Spleen (tissue), 11 donors: Measurements from ENCODE around the gene EHD4. TPM values are rescaled to one million over a fixed set of nuclear protein-coding genes. Genes with fewer than 3 reads are reported as not detected.

Experiments
- DNase-seq: peaks from one replicate; pipeline ENCODE4 v3.0.0-alpha.2; 2020
- H3K27ac ChIP-seq, 8 donors: fragments of 200-600 bp; sonication (generic) in 7 of 8; 1 replicate in 4 of 8; 2 replicates in 4 of 8; pipeline versions ENCODE4 v1.5.0 to v1.8.0; 2016 to 2021; ENCODE audit warnings: inconsistent platforms in 4 of 8, mild to moderate bottlenecking in 4 of 8, moderate library complexity in 1 of 8
- H3K27me3 ChIP-seq, 7 donors: fragments of 200-600 bp; sonication (generic) in 6 of 7; replicated peaks in 1 of 7; 1 replicate in 4 of 7; 2 replicates in 3 of 7; pipeline versions ENCODE4 v1.5.0 to v1.8.0; 2016 to 2021; ENCODE audit warnings: inconsistent platforms in 3 of 7, mild to moderate bottlenecking in 1 of 7
- H3K36me3 ChIP-seq, 6 donors: fragments of 200-600 bp; sonication (generic) in 5 of 6; 1 replicate in 4 of 6; 2 replicates in 2 of 6; pipeline versions ENCODE4 v1.5.0 to v1.8.0; 2016 to 2021; ENCODE audit warnings: inconsistent platforms in 2 of 6
- H3K4me1 ChIP-seq, 6 donors: fragments of 200-600 bp; sonication (generic) in 5 of 6; 1 replicate in 3 of 6; 2 replicates in 3 of 6; pipeline versions ENCODE4 v1.5.0 to v1.8.0; 2016 to 2021; ENCODE audit warnings: inconsistent platforms in 3 of 6
- H3K4me3 ChIP-seq, 8 donors: fragments of 200-600 bp; sonication (generic) in 7 of 8; 1 replicate in 4 of 8; 2 replicates in 4 of 8; pipeline versions ENCODE4 v1.5.0 to v1.8.0; 2016 to 2021; ENCODE audit warnings: inconsistent platforms in 4 of 8, mild to moderate bottlenecking in 4 of 8, moderate library complexity in 2 of 8
- H3K9me3 ChIP-seq, 8 donors: fragments of 200-600 bp; sonication (generic) in 7 of 8; 1 replicate in 4 of 8; 2 replicates in 4 of 8; pipeline versions ENCODE4 v1.5.0 to v1.8.0; 2016 to 2021; ENCODE audit warnings: inconsistent platforms in 4 of 8
- POLR2A ChIP-seq, 3 donors: fragments of 450-650 bp; IDR thresholded peaks; one replicate each; pipeline ENCODE4 v1.5.1; 2017; ENCODE audit warnings: antibody characterized with exemption in 3 of 3, mild to moderate bottlenecking in 1 of 3
- POLR2AphosphoS5 ChIP-seq, 3 donors: sonication (generic); formaldehyde crosslinking; IDR thresholded peaks; one replicate each; pipeline ENCODE4 v1.5.1; 2017; ENCODE audit warnings: antibody characterized with exemption in 3 of 3
- WGBS, 5 donors: extraction: QIAGEN DNeasy Blood & Tissue Kit in 3 of 5; methylation state at CpG; one replicate each; pipeline versions ENCODE4 v1.1.5 to v1.1.7; 2013 to 2018; 5-methylcytosine and 5-hydroxymethylcytosine counted together
- intact Hi-C: fragments of 100-400 bp; cut with DNase I; formaldehyde crosslinking; loops from one replicate; pipeline ENCODE4 v1.15.0; 2023; ENCODE audit warnings: low total_unique reads
- polyA plus RNA-seq, 3 donors: library from polyadenylated mRNA; stranded (reverse); fragments of 200-250 nt; gene quantifications; one replicate each; pipeline ENCODE4 v1.2.1, GENCODE V29; 2013
- total RNA-seq, 7 donors: library from RNA; depleted of rRNA in 3 of 7; stranded (reverse); fragments of >200 nt in 3 of 7; fragmentation: NEBNext Ultra II Directional in 4 of 7; extraction: Animal tissue kit (Norgen Biotek cat#: 25700) in 4 of 7; gene quantifications; one replicate each; pipeline versions ENCODE4 v1.1.0 to v1.2.1, GENCODE V29; 2016 to 2021
- TF ChIP-seq, protein P1 (sequence below), 11 experiments: fragments of 200-600 bp in 7 of 11; fragments of 450-650 bp in 4 of 11; sonication (generic) in 4 of 11; IDR thresholded peaks in 8 of 11; conservative IDR thresholded peaks in 3 of 11; 1 replicate in 7 of 11; 2 replicates in 4 of 11; pipeline versions ENCODE4 v1.4.0 to v1.8.0; 2016 to 2021; ENCODE audit warnings: antibody characterized with exemption in 11 of 11, inconsistent platforms in 4 of 11, mild to moderate bottlenecking in 1 of 11
- donor health status: healthy with polysubstance abuse.
- donor health status: DM: no; HTN: no; CAD: no; lungs with moderate emphysema.
- donor health status: DM: no; HTN: no; CAD: no.
- donor health status: Bipolar disorder and iron deficiency.
- donor health status: healthy.
- donor health status: DM: no; HTN: no; CAD: no.
- donor health status: DM: yes; HTN: yes; CAD: no.

Gene EHD4
- total and polyA plus RNA-seq, 10 donors, result 5.5 to 33.2 (median 21.7) TPM

DNA sequence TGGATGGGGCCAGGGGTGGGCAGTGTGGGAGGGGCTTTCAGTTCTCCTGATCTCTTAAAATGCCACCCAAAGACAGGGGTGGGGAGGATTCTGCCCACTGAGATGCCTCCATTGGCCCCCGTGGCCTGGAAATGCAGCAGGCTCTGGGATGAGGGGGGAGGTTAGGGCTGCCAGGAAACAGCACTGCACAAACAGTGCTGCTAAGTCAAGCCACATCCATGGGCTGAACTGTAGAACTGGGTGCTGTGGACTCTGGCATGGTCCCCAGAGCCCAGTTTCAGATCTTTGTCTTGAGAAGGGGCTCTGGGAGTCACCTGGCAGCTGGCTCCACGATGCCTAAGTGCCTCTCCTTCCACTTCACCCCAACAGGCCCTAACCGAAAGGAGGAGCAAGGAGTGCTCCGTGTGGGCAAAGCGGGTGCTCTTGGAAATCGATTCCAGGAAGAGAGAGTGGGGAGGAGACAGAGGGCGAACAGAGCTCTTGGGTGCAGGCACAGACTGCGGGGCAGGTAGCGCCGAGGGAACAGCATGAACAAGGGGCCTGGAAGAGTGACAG, 40.6 kb upstream of the EHD4 start:
- Histone ChIP-seq H3K4me3 (no peak overlapping the region), H3K4me1 (no peaks in the 10 kb centered on the region), H3K27me3 (no peaks in the 10 kb centered on the region), H3K27ac (no peak overlapping the region), H3K9me3 (no peaks in the 10 kb centered on the region), H3K36me3 (no peaks in the 10 kb centered on the region)
- 90 to 94% (median 91%) methylated on average over 9 to 10 of the region's 10 CpGs for WGBS, 5 donors
- intact Hi-C loops, result no loop called here
- DNase-seq, result no peak
- TF ChIP-seq POLR2AphosphoS5 (IDR thresholded peaks at IDR 0.05), result no peak

DNA sequence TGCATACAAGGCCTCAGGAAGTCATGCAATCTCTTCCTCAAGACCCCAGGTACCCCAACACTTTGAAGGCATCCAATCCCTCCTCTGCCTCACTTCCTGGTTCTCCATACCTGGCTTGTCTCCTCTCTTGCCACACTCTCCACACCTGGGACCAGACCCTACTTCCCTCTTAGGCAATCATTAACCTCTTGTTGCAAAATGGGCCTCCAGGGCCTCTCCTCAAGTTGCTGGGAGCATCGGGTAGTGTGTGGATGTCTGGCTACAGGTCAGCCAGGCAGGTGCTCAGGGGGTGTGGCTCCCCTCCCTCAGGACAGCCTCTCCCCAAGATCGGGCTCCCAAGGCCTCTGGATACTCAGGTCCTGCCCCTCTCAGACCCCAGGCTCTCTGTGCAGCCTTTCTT, 39.9 kb upstream of the EHD4 start:
- no peaks in the 10 kb centered on the region for H3K27me3 ChIP-seq
- 58 to 80% (median 70%) methylated on average over 2 of the region's 2 CpGs for WGBS, 5 donors
- no peaks in the 10 kb centered on the region for H3K4me1 ChIP-seq
- no peak for DNase-seq
- TF ChIP-seq, protein P1, sequence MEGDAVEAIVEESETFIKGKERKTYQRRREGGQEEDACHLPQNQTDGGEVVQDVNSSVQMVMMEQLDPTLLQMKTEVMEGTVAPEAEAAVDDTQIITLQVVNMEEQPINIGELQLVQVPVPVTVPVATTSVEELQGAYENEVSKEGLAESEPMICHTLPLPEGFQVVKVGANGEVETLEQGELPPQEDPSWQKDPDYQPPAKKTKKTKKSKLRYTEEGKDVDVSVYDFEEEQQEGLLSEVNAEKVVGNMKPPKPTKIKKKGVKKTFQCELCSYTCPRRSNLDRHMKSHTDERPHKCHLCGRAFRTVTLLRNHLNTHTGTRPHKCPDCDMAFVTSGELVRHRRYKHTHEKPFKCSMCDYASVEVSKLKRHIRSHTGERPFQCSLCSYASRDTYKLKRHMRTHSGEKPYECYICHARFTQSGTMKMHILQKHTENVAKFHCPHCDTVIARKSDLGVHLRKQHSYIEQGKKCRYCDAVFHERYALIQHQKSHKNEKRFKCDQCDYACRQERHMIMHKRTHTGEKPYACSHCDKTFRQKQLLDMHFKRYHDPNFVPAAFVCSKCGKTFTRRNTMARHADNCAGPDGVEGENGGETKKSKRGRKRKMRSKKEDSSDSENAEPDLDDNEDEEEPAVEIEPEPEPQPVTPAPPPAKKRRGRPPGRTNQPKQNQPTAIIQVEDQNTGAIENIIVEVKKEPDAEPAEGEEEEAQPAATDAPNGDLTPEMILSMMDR (IDR thresholded peaks at IDR 0.05 in 8 of 11, conservative IDR thresholded peaks at IDR 0.05 in 3 of 11), result no peak
- TF ChIP-seq POLR2A (IDR thresholded peaks at IDR 0.05), result no peak
- TF ChIP-seq POLR2AphosphoS5 (IDR thresholded peaks at IDR 0.05), result no peak
- no peaks in the 10 kb centered on the region for H3K9me3 ChIP-seq
- no peaks in the 10 kb centered on the region for H3K36me3 ChIP-seq
- no peak overlapping the region for H3K27ac ChIP-seq
- H3K4me3 ChIP-seq, result no peak overlapping the region
- intact Hi-C loops, result no loop called here

DNA sequence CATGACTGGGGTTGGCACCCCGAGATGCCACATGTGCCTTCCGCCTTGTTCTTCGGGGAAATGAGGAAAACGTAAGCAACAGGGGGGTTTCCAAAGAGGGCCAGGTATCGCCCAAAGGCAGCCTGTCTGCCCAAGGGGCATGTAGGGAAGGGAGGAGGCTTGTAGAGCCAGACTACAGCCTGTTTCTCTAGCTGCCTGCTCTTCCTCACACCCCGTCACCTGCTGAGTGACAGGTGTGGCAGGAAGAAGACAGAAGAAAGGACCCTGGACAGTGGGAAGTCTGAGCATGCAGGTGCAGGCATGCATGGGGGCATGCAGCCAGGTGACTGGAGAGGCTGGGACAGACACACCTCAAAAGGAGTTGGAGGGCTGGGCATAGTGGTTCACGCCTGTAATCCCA, 38.7 kb upstream of the EHD4 start:
- H3K36me3 ChIP-seq, result no peaks in the 10 kb centered on the region
- DNase-seq, result no peak
- H3K27me3 ChIP-seq, result no peaks in the 10 kb centered on the region
- no peak overlapping the region for H3K4me3 ChIP-seq
- TF ChIP-seq POLR2A (IDR thresholded peaks at IDR 0.05) (no peak), POLR2AphosphoS5 (IDR thresholded peaks at IDR 0.05) (no peak)
- TF ChIP-seq, protein P1 (IDR thresholded peaks at IDR 0.05 in 8 of 11, conservative IDR thresholded peaks at IDR 0.05 in 3 of 11), result no peak
- H3K9me3 ChIP-seq, result no peaks in the 10 kb centered on the region
- H3K4me1 ChIP-seq, result no peaks in the 10 kb centered on the region
- H3K27ac ChIP-seq, result no peak overlapping the region
- intact Hi-C loops, result no loop called here
- 75 to 94% (median 90%) methylated on average over 6 to 7 of the region's 7 CpGs for WGBS, 5 donors

DNA sequence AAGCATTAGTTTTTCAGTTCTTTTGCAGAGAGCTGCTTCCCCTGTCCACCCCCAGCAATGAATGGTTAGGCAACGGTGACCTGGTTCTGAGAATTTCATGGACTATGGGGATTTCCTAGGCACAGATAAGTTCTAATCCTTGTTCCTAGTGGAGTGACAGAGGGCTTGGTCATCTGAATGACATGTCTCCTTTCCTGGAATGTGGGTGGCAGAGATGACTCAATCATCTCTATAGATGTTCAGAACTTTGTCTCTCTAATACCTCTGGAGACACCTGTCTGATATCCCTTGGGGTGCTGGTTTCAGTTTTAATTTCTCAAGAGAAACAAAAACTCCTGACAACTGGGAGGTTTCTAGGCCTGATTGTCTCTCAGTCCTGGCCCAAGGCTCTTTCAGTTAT, 38.1 kb upstream of the EHD4 start:
- no peak overlapping the region for H3K4me3 ChIP-seq
- intact Hi-C loops, result no loop called here
- WGBS, 5 donors, result 41 to 85% (median 79%) methylated on average over 1 of the region's 1 CpG
- no peaks in the 10 kb centered on the region for H3K9me3 ChIP-seq
- TF ChIP-seq POLR2AphosphoS5 (IDR thresholded peaks at IDR 0.05), result no peak
- TF ChIP-seq, protein P1 (IDR thresholded peaks at IDR 0.05 in 8 of 11, conservative IDR thresholded peaks at IDR 0.05 in 3 of 11), result no peak
- TF ChIP-seq POLR2A (IDR thresholded peaks at IDR 0.05), result no peak
- no peaks in the 10 kb centered on the region for H3K4me1 ChIP-seq
- no peaks in the 10 kb centered on the region for H3K27me3 ChIP-seq
- DNase-seq, result no peak
- no peak overlapping the region for H3K27ac ChIP-seq
- no peaks in the 10 kb centered on the region for H3K36me3 ChIP-seq

DNA sequence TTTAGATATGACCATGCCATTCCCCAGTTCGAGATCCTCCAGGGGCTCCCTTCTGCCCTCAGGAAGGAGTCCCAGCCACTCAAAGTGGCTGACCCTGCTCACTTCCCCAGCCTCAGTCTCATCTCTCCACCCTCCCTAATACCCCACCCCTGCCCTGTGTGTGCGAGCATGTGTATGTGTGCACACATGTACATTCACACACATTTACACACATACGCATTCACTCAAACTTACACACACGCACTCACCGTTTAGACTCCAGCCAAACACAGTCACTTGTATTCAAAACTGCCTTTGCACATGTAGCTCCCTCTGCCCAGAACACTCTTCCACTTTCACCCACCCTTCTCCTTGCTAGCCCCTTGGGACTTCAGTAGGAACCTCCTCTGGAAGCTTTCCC, 37.1 kb upstream of the EHD4 start:
- WGBS, 5 donors, result 87 to 92% (median 90%) methylated on average over 5 of the region's 5 CpGs
- H3K4me3 ChIP-seq, result no peak overlapping the region
- H3K36me3 ChIP-seq, result no peaks in the 10 kb centered on the region
- H3K4me1 ChIP-seq, result no peaks in the 10 kb centered on the region
- no peaks in the 10 kb centered on the region for H3K27me3 ChIP-seq
- H3K27ac ChIP-seq, result no peak overlapping the region
- intact Hi-C loops, result no loop called here
- no peaks in the 10 kb centered on the region for H3K9me3 ChIP-seq
- TF ChIP-seq, protein P1 (IDR thresholded peaks at IDR 0.05 in 8 of 11, conservative IDR thresholded peaks at IDR 0.05 in 3 of 11), result no peak
- TF ChIP-seq POLR2A (IDR thresholded peaks at IDR 0.05) (no peak), POLR2AphosphoS5 (IDR thresholded peaks at IDR 0.05) (no peak)
- DNase-seq, result no peak
